ENCODE data around the gene LRRC2. TPM values are rescaled to one million over a fixed set of nuclear protein-coding genes. Genes with fewer than 3 reads are reported as not detected.
"Not testable (repeated sequence)": the region's sequence is repeated elsewhere in the genome, so short reads cannot be mapped to it uniquely, and the experiment has no call there.

The LRRC2 gene, protein sequence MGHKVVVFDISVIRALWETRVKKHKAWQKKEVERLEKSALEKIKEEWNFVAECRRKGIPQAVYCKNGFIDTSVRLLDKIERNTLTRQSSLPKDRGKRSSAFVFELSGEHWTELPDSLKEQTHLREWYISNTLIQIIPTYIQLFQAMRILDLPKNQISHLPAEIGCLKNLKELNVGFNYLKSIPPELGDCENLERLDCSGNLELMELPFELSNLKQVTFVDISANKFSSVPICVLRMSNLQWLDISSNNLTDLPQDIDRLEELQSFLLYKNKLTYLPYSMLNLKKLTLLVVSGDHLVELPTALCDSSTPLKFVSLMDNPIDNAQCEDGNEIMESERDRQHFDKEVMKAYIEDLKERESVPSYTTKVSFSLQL
- 0.07 TPM in 1 of 2 replicates, not detected in the other for total RNA-seq (2014; rRNA removed; shearing (Covaris generic))

- no peak for DNase-seq (ENCODE audit: low spot score)
Observed at GRCh38 chr3:46566040-46566641, at the start of gene LRRC2. TSS of gene LRRC2 (minus strand) at chr3:46566302. CDS start at chr3:46551591, 14,711 bp downstream.

DNA sequence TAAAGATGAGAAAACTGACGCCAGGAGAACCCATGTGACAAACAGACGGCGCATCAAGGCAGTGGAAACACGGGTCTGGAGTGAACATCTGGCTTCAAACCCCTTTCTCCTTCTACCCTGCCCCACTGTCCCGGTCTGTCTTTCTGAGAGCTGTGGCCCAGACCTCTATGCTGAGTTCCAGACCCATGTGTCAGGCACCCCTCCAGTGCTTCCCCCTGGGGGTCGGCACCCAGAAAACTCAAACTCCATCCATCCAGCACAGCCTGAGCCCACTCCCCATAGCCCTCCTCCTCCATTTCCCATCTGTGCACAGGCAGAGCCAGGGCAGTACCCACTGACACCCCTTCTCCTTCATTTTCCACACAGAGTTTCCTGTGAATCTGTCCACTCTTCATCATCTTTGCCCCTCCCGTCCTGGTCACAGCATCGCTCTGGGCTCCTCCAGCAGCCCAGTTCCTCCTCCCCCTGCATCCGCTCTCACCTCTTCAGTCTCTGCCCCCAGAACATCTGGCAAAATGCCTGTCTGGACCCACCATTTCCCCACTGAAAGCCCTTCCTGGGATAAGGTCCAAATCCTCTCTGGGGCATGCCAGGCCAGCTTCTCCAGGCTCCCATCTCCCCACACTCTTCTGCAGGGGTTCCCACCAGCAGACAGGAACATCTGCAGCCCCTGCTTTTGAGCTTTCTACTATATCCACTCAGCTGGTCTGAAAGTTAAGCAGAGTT lies 49.1 kb upstream of the LRRC2 start:
- DNase-seq (ENCODE audit: low spot score) = no peak

DNA sequence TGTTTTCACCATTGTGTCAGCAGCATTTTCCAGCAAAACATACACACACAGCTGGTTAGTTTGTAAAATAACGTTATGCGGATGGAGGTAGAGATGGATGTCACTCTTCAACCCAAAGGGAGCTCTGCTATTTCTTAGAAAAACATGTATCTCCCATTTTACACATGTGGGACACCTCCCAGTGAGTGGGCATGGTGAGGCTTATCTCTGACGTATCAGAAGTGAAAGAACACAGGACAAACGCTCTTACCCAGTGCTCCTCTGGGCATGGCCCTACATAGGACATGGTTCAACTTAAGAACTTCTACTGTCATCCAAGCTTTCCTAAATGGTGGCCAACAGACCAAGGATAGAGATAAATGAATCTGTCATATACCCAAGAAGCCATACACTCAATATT lies 48.3 kb upstream of the LRRC2 start:
- no peak for DNase-seq (ENCODE audit: low spot score)

- no peak for DNase-seq (ENCODE audit: low spot score)
Observed at GRCh38 chr3:46613313-46614005, 47.4 kb upstream of the LRRC2 start.

- DNase-seq (ENCODE audit: low spot score) = no peak
Observed at GRCh38 chr3:46612324-46612723, 46.2 kb upstream of the LRRC2 start, which contains the start of gene FAM240A. TSS of gene FAM240A (plus strand) at chr3:46612525. CDS start at chr3:46612684, 159 bp downstream.

DNA sequence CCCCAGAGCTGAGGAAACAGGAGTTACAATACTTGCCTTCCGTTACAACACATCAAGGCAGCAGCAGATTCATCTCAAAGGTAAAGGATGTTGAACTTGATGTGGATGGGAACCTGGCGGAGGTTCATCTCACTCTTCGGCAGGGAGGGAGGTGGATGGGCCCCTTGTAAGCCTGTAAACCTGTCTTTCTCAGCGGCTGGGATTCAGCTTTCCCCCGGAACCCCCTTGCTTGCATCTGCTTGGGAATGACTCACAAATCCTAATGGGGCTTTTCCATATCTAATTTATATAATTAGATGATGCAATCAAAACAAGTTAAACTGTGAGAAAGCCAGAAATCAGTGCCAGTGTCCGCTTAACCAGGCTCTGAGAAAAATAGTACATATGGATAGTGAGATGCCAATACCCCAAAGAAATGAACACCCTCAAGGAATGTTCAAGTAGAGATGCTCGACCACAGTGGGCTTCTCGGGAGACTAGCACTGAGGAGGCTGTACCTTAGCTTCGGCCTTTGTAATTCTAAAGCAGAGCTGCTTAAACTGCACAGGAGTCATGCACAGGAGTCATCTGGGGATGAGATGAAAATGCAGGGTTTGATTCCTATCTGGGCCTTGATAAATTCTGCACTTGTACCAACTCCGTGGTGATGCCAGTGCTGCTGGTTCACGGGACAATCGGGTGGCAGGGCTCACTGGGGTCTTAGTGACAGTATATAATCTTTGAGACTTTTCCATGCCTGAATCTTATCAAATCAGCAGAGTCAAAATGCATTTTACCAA lies 44.0 kb upstream of the LRRC2 start:
- no peak for DNase-seq (ENCODE audit: low spot score)

GRCh38 chr3:46609212-46609721 lies 43.2 kb upstream of the LRRC2 start:
- DNase-seq (ENCODE audit: low spot score) = no peak

GRCh38 chr3:46607603-46608028 lies 41.5 kb upstream of the LRRC2 start:
- no peak for DNase-seq (ENCODE audit: low spot score)

- no peak for DNase-seq (ENCODE audit: low spot score)
Observed at GRCh38 chr3:46604127-46604526, 38.0 kb upstream of the LRRC2 start.

DNA sequence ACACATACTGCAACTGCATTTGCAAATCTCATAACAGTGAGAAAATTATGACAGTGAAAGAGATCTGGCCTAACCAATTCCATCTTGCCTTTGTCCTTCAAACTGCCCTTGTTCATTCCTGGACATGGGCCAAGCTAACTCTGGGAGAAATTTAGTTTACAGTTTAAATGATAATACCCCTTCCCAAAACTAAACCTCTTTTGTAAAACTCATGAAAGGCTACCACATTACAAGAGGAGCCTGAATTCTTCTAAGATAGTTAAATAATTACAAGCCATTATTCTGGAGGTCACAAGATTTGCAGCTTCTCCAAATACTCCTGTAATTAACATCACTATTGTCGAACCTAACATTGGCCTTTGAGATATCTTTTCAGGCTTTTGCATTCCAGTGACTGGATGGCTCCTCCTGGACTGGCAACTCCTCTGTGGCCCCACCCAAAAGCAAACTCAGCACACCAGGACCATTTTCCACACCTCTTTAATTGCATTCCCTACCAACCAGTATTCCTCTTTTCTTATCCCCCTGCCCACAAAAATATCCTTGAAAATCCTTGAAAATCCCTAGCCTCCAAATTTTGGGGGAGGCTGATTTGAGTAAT lies 37.4 kb upstream of the LRRC2 start:
- DNase-seq (ENCODE audit: low spot score) = no peak

- no peak for DNase-seq (ENCODE audit: low spot score)
Observed at GRCh38 chr3:46599590-46599989, 33.5 kb upstream of the LRRC2 start.

- DNase-seq (ENCODE audit: low spot score) = no peak
Observed at GRCh38 chr3:46595819-46596314, 29.8 kb upstream of the LRRC2 start.

DNA sequence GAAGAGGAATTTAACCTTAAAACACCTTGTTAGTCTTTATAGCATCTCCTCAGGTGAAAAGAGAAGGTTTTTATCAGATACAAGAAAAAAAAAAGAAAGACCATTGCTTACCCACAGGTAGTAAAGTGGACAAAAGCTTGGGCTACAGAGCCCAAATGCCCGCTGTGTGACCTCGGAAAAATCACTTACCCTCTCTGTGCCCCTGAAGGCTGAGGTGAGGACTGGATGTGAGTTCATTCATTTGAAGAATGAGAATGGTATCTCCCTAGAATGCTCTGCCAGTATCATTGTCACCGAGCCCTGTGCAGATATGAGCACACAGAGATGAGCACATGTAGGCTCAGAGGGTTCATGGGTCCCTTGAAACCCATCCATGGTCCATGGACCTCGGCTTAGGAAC lies 28.6 kb upstream of the LRRC2 start:
- no peak for DNase-seq (ENCODE audit: low spot score)

DNA sequence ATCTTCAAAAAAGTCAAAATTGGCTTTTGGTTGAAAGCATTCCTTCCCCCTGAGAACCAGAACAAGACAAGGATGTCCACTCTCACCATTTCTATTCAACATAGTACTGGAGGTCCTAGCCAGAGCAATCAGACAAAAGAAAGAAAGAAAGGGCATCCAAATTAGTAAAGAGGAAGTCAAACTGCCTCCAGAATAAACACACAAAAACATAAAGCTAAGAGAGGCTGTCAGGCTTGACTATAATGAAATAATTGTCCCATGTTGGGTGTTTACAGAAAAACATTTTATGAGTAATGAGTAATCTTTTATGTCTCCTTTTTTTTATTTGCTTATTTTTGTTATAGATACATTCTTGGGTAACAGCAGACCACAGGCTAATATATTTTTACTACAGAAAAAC lies 27.9 kb upstream of the LRRC2 start:
- DNase-seq (ENCODE audit: low spot score) = no peak

- DNase-seq (ENCODE audit: low spot score) = no peak
Observed at GRCh38 chr3:46593274-46593862, 27.3 kb upstream of the LRRC2 start.

- DNase-seq (ENCODE audit: low spot score) = not testable (repeated sequence)
Observed at GRCh38 chr3:46587268-46587667, 21.2 kb upstream of the LRRC2 start.

GRCh38 chr3:46586738-46587246 lies 20.7 kb upstream of the LRRC2 start:
- DNase-seq (ENCODE audit: low spot score) = no peak

DNA sequence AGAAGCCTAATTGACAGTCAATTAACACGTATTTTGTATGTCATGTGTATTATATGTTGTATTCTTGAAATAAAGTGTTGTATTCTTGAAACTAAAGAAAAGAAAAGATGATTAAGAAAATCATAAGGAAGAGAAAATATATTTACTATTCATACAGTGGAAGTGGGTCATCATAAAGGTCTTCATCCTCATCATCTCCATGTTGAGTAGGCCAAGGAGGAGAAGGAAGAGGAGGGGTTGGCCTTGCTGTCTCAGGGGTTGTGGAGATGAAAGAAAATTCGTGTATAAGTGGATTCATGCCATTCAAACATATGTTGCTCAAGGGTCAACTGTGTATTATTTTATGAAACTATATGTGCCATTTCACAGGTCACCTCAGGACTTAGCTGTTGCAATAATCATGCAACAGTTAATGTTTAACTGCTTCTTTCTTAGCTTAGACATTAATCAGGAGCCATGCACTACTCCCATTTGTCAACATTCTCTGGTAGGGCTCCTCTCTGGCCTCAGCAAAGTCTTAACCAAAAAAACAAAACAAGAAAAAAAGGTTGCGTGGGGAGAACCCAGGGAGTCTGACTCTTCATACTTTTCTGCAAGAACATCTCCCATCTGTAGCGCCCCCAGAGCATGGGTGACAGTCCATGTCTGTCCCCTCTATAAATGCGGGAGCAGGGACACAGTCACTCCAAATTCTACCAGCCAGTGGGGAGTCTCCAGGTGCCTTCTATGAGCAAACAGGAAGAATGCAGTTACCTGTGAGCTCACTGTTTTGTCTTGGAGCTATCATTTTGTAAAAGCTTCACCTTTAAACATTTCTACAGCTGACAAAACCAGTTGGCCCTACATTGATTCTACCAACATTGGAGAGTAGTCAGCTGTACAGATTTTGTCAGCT lies 19.9 kb upstream of the LRRC2 start:
- DNase-seq (ENCODE audit: low spot score) = no peak

All from A172 (cell line).